ENCODE data around the gene DDHD1.

The DDHD1 gene

DNA sequence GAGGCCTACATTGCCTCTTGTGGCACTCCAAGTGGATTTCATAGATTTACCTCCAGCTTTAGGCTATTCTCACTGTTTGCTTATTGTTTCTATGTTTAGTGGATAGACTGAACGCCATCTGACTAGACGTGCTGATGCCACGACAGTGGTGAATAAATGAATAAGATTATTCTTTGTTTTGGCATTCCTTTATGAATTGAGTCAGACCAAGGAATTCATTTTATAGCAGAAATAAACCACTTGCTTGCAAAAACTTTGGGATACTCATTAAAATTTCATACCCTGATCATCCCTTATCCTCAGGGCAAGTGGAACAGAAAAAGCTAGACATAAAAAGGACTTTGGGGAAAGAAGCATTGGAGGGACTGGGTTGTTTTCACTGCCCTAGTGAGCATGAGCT is 130.5 kb downstream of the DDHD1 start:
- Histone ChIP-seq H3K36me3 (ENCODE audit: insufficient read depth, low read length) (no peaks in the 10 kb centered on the region), H3K27ac (ENCODE audit: low read length) (no peak overlapping the region), H3K9me3 (ENCODE audit: insufficient read depth, low read length, severe bottlenecking) (no peaks in the 10 kb centered on the region)

GRCh38 chr14:53020193-53020932 is 132.8 kb downstream of the DDHD1 start:
- TF ChIP-seq, protein P1, sequence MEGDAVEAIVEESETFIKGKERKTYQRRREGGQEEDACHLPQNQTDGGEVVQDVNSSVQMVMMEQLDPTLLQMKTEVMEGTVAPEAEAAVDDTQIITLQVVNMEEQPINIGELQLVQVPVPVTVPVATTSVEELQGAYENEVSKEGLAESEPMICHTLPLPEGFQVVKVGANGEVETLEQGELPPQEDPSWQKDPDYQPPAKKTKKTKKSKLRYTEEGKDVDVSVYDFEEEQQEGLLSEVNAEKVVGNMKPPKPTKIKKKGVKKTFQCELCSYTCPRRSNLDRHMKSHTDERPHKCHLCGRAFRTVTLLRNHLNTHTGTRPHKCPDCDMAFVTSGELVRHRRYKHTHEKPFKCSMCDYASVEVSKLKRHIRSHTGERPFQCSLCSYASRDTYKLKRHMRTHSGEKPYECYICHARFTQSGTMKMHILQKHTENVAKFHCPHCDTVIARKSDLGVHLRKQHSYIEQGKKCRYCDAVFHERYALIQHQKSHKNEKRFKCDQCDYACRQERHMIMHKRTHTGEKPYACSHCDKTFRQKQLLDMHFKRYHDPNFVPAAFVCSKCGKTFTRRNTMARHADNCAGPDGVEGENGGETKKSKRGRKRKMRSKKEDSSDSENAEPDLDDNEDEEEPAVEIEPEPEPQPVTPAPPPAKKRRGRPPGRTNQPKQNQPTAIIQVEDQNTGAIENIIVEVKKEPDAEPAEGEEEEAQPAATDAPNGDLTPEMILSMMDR (IDR thresholded peaks at IDR 0.05; ENCODE audit: borderline replicate concordance, extremely low read depth, low read length, poor library complexity, severe bottlenecking), result no peak
- TF ChIP-seq EZH2 (IDR thresholded peaks at IDR 0.05; ENCODE audit: borderline replicate concordance, low read depth, low read length, severe bottlenecking), result no peak

More for the DNA sequence above, 130.5 kb downstream of the DDHD1 start:
- H3K9ac ChIP-seq (ENCODE audit: low read depth, low read length), result no peak overlapping the region
- ATAC-seq (ENCODE audit: insufficient read depth, low read depth), result no peak
- H3K4me1 ChIP-seq (ENCODE audit: insufficient read depth, low read length), result peaks cover 11% of the 10 kb centered on the region
- H3K4me2 ChIP-seq (ENCODE audit: insufficient read depth, low read length), result no peak overlapping the region
- H2AFZ ChIP-seq (ENCODE audit: low read depth, low read length), result no peak overlapping the region
- no peak for DNase-seq
- no peaks in the 10 kb centered on the region for H4K20me1 ChIP-seq (ENCODE audit: insufficient read depth, low read length)
- no peaks in the 10 kb centered on the region for H3K79me2 ChIP-seq (ENCODE audit: insufficient read depth, low read length)
- no peaks in the 10 kb centered on the region for H3K27me3 ChIP-seq (ENCODE audit: insufficient read depth, low read length, poor library complexity)
- TF ChIP-seq EZH2 (IDR thresholded peaks at IDR 0.05; ENCODE audit: borderline replicate concordance, low read depth, low read length, severe bottlenecking), result no peak
- TF ChIP-seq, protein P1 (IDR thresholded peaks at IDR 0.05; ENCODE audit: borderline replicate concordance, extremely low read depth, low read length, poor library complexity, severe bottlenecking), result no peak
- H3K4me3 ChIP-seq (ENCODE audit: low read depth in 1 of 2, low read length in 2 of 2), result no peak overlapping the region

DNA sequence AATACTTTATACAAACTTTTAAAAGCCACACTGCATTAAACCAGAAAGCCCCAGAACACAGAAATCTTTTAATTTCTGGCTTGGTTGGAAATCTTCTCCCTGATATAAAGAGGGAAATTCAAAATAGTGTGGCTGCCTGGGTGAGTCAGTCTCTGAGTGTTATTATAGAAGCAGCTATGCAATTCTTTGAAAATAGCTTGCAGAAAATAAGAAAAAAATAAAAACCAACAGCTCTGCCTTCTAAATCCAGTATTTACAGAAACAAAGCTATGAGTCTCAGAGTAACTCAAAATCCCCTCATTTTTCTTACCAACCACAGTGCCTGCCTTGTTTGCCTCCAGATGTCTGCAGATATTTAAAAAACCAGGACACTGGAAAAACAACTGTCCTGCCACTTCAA is 133.7 kb downstream of the DDHD1 start:
- Histone ChIP-seq H2AFZ (ENCODE audit: low read depth, low read length) (no peak overlapping the region), H3K4me3 (ENCODE audit: low read depth in 1 of 2, low read length in 2 of 2) (no peak overlapping the region), H3K79me2 (ENCODE audit: insufficient read depth, low read length) (no peaks in the 10 kb centered on the region), H3K27ac (ENCODE audit: low read length) (no peak overlapping the region), H3K27me3 (ENCODE audit: insufficient read depth, low read length, poor library complexity) (no peaks in the 10 kb centered on the region), H3K4me1 (ENCODE audit: insufficient read depth, low read length) (no peaks in the 10 kb centered on the region), H3K9me3 (ENCODE audit: insufficient read depth, low read length, severe bottlenecking) (no peaks in the 10 kb centered on the region), H3K9ac (ENCODE audit: low read depth, low read length) (no peak overlapping the region), H3K4me2 (ENCODE audit: insufficient read depth, low read length) (no peak overlapping the region), H3K36me3 (ENCODE audit: insufficient read depth, low read length) (no peaks in the 10 kb centered on the region), H4K20me1 (ENCODE audit: insufficient read depth, low read length) (no peaks in the 10 kb centered on the region)
- TF ChIP-seq EZH2 (IDR thresholded peaks at IDR 0.05; ENCODE audit: borderline replicate concordance, low read depth, low read length, severe bottlenecking), result no peak
- TF ChIP-seq, protein P1 (IDR thresholded peaks at IDR 0.05; ENCODE audit: borderline replicate concordance, extremely low read depth, low read length, poor library complexity, severe bottlenecking), result no peak
- ATAC-seq (ENCODE audit: insufficient read depth, low read depth), result no peak
- DNase-seq, result no peak

More at GRCh38 chr14:53020193-53020932, 132.8 kb downstream of the DDHD1 start:
- Histone ChIP-seq H3K9ac (ENCODE audit: low read depth, low read length) (no peak overlapping the region), H4K20me1 (ENCODE audit: insufficient read depth, low read length) (no peaks in the 10 kb centered on the region), H3K27ac (ENCODE audit: low read length) (no peak overlapping the region), H3K36me3 (ENCODE audit: insufficient read depth, low read length) (no peaks in the 10 kb centered on the region), H3K79me2 (ENCODE audit: insufficient read depth, low read length) (no peaks in the 10 kb centered on the region), H3K4me2 (ENCODE audit: insufficient read depth, low read length) (no peak overlapping the region), H3K27me3 (ENCODE audit: insufficient read depth, low read length, poor library complexity) (no peaks in the 10 kb centered on the region), H3K4me3 (ENCODE audit: low read depth in 1 of 2, low read length in 2 of 2) (no peak overlapping the region), H3K4me1 (ENCODE audit: insufficient read depth, low read length) (no peaks in the 10 kb centered on the region), H3K9me3 (ENCODE audit: insufficient read depth, low read length, severe bottlenecking) (no peaks in the 10 kb centered on the region), H2AFZ (ENCODE audit: low read depth, low read length) (no peak overlapping the region)
- DNase-seq (no peak), ATAC-seq (ENCODE audit: insufficient read depth, low read depth) (no peak)
